HepG2 (cell line): ENCODE results near the gene TOX4. TPM values are rescaled to one million over a fixed set of nuclear protein-coding genes. Genes with fewer than 3 reads are reported as not detected.

Source experiments
- CHD2 ChIP-seq: IDR thresholded peaks from 2 replicates; pipeline ENCODE4 v1.6.1; 2011; ENCODE audit warnings: low read depth, low read length, improper control_type of control experiment
- ELK4 ChIP-seq: sonication (generic); formaldehyde crosslinking; IDR thresholded peaks from 2 replicates; pipeline ENCODE4 v1.9.0; 2021; ENCODE audit warnings: missing genetic modification reagents, borderline replicate concordance
- EZH2 ChIP-seq: conservative IDR thresholded peaks from 2 replicates; pipeline ENCODE4 v1.6.1; 2012; ENCODE audit warnings: mild to moderate bottlenecking, low read depth, low read length, moderate library complexity
- FOSL1 ChIP-seq: sonication (generic); formaldehyde crosslinking; IDR thresholded peaks from 2 replicates; pipeline ENCODE4 v1.9.0; 2021; ENCODE audit warnings: missing genetic modification reagents, borderline replicate concordance
- GATA4 ChIP-seq: sonication (generic); IDR thresholded peaks from 2 replicates; pipeline ENCODE4 v1.6.1; 2016; ENCODE audit warnings: antibody characterized with exemption, low read depth, borderline replicate concordance
- HNF4G ChIP-seq, 2 experiments: sonication (generic) in 1 of 2; formaldehyde crosslinking in 1 of 2; IDR thresholded peaks; 2 replicates each; pipeline versions ENCODE4 v1.4.0 to v1.6.1; 2011 to 2020; ENCODE audit warnings: borderline replicate concordance in 2 of 2, low read depth in 2 of 2, mild to moderate bottlenecking in 2 of 2, low read length in 1 of 2, missing genetic modification reagents in 1 of 2, moderate library complexity in 1 of 2
- HOXA5 ChIP-seq: sonication (generic); formaldehyde crosslinking; IDR thresholded peaks from 2 replicates; pipeline ENCODE4 v1.4.0; 2020; ENCODE audit warnings: missing genetic modification reagents
- MIER2 ChIP-seq: IDR thresholded peaks from 2 replicates; pipeline ENCODE4 v1.6.1; 2016; ENCODE audit warnings: missing biosample characterization, missing genetic modification reagents
- NR2F1 ChIP-seq, 2 experiments: fragments of 450-650 bp in 1 of 2; formaldehyde crosslinking in 1 of 2; IDR thresholded peaks; 2 replicates each; pipeline versions ENCODE4 v1.5.0 to v1.6.1; 2016 to 2020; ENCODE audit warnings: mild to moderate bottlenecking in 1 of 2, missing compliant biosample characterization in 1 of 2, missing genetic modification reagents in 1 of 2, moderate library complexity in 1 of 2
- SCMH1 ChIP-seq: sonication (generic); formaldehyde crosslinking; IDR thresholded peaks from 2 replicates; pipeline ENCODE4 v1.9.0; 2021; ENCODE audit warnings: missing genetic modification reagents, mild to moderate bottlenecking, borderline replicate concordance
- SETDB1 ChIP-seq: sonication (generic); formaldehyde crosslinking; IDR thresholded peaks from 2 replicates; pipeline ENCODE4 v1.5.1; 2020; ENCODE audit warnings: missing genetic modification reagents, mild to moderate bottlenecking, borderline replicate concordance
- SMARCC2 ChIP-seq: fragments of 450-650 bp; IDR thresholded peaks from 2 replicates; pipeline ENCODE4 v1.6.1; 2017; ENCODE audit warnings: antibody characterized with exemption, mild to moderate bottlenecking
- TAF1 ChIP-seq: sonication (generic); formaldehyde crosslinking; IDR thresholded peaks from 2 replicates; pipeline ENCODE4 v1.4.0; 2020; ENCODE audit warnings: missing genetic modification reagents
- TBP ChIP-seq: sonication (generic); formaldehyde crosslinking; IDR thresholded peaks from 2 replicates; pipeline ENCODE4 v1.5.0; 2020; ENCODE audit warnings: missing genetic modification reagents
- ZNF234 ChIP-seq: sonication (generic); formaldehyde crosslinking; conservative IDR thresholded peaks from 2 replicates; pipeline ENCODE4 v1.5.1; 2020; ENCODE audit warnings: mild to moderate bottlenecking, missing genetic modification reagents
- ZNF530 ChIP-seq: sonication (generic); formaldehyde crosslinking; IDR thresholded peaks from 2 replicates; pipeline ENCODE4 v1.5.0; 2020; ENCODE audit warnings: low read depth, mild to moderate bottlenecking, missing genetic modification reagents
- ZNF616 ChIP-seq: sonication (generic); formaldehyde crosslinking; IDR thresholded peaks from 2 replicates; pipeline ENCODE4 v1.5.0; 2020; ENCODE audit warnings: low read depth, mild to moderate bottlenecking, missing genetic modification reagents
- ZSCAN9 ChIP-seq: IDR thresholded peaks from 2 replicates; pipeline ENCODE4 v1.6.1; 2016; ENCODE audit warnings: borderline replicate concordance
- polyA plus RNA-seq, 8 experiments: library from polyadenylated mRNA; depleted of rRNA in 3 of 8; stranded (reverse) in 7 of 8; unstranded in 1 of 8; fragments of >200 nt; fragmentation: Illumina TruSeq in 4 of 8; extraction: Trizol in 4 of 8; gene quantifications; 2 replicates each; pipeline versions ENCODE4 v1.2.1 to v1.2.3, GENCODE V29; 2011 to 2016; ENCODE audit warnings: low read depth in 4 of 8, missing spikeins in 1 of 8, mixed read lengths in 1 of 8; ENCODE audit not compliant: insufficient read depth in 1 of 8
- total RNA-seq, 5 experiments: library from RNA; depleted of rRNA; stranded (reverse); fragments of >200 nt; fragmentation: Illumina TruSeq; extraction: Trizol; gene quantifications; 2 replicates each; pipeline ENCODE4 v1.2.3, GENCODE V29; 2016; ENCODE audit warnings: low read depth in 1 of 5
- TF ChIP-seq, protein P1 (sequence below): sonication (generic); formaldehyde crosslinking; IDR thresholded peaks from 2 replicates; pipeline ENCODE4 v1.9.0; 2022; ENCODE audit warnings: low read depth, missing genetic modification reagents
- TF ChIP-seq, protein P2 (sequence below): sonication (generic); formaldehyde crosslinking; IDR thresholded peaks from 2 replicates; pipeline ENCODE4 v1.4.0; 2020; ENCODE audit warnings: missing genetic modification reagents
- TF ChIP-seq, protein P3 (sequence below): sonication (generic); formaldehyde crosslinking; conservative IDR thresholded peaks from 2 replicates; pipeline ENCODE4 v1.8.0; 2022; ENCODE audit warnings: mild to moderate bottlenecking, moderate library complexity, missing genetic modification reagents

The TOX4 gene
- total and polyA plus RNA-seq, 2 of the 13 experiments (the other 11 are each of a cell fraction or from before 2014, with no cell fraction given) = 71.8 to 163 TPM

- TF ChIP-seq, protein P1, sequence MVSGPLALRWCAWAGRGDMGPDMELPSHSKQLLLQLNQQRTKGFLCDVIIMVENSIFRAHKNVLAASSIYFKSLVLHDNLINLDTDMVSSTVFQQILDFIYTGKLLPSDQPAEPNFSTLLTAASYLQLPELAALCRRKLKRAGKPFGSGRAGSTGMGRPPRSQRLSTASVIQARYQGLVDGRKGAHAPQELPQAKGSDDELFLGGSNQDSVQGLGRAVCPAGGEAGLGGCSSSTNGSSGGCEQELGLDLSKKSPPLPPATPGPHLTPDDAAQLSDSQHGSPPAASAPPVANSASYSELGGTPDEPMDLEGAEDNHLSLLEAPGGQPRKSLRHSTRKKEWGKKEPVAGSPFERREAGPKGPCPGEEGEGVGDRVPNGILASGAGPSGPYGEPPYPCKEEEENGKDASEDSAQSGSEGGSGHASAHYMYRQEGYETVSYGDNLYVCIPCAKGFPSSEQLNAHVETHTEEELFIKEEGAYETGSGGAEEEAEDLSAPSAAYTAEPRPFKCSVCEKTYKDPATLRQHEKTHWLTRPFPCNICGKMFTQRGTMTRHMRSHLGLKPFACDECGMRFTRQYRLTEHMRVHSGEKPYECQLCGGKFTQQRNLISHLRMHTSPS (CRISPR knock-in tag) = 0 out of 2 replicates have a peak, but pooled peaks have one; percentile 21
- TF ChIP-seq MIER2 (no peak), SMARCC2 (no peak), CHD2 (peak; percentile 57; the same call in 1 of the 2 replicates), ELK4 (CRISPR knock-in tag) (no peak), ZNF234 (CRISPR knock-in tag) (no peak), SETDB1 (CRISPR knock-in tag) (no peak), TAF1 (CRISPR knock-in tag) (peak; percentile 90), ZSCAN9 (CRISPR knock-in tag) (no peak; the same call in 1 of the 2 replicates), HOXA5 (CRISPR knock-in tag) (peak; percentile 39; the same call in 1 of the 2 replicates), EZH2 (no peak), FOSL1 (CRISPR knock-in tag) (no peak), NR2F1 (CRISPR knock-in tag; IDR thresholded peaks at IDR 0.05) (peak in 1 of 2 experiments; percentile 23; a peak in 2 of 4 replicates), GATA4 (peak; percentile 71; the same call in 1 of the 2 replicates), TBP (CRISPR knock-in tag) (no peak), HNF4G (IDR thresholded peaks at IDR 0.05; ENCODE audit: borderline replicate concordance, low read depth, low read length) (no peak; the same call in 1 of the 2 replicates), HNF4G (CRISPR knock-in tag; IDR thresholded peaks at IDR 0.05; ENCODE audit: borderline replicate concordance, low read depth) (0 out of 2 replicates have a peak, but pooled peaks have one; percentile 15), SCMH1 (no peak), ZNF530 (CRISPR knock-in tag) (no peak), ZNF616 (CRISPR knock-in tag) (no peak; the same call in 1 of the 2 replicates)
- TF ChIP-seq, protein P2, sequence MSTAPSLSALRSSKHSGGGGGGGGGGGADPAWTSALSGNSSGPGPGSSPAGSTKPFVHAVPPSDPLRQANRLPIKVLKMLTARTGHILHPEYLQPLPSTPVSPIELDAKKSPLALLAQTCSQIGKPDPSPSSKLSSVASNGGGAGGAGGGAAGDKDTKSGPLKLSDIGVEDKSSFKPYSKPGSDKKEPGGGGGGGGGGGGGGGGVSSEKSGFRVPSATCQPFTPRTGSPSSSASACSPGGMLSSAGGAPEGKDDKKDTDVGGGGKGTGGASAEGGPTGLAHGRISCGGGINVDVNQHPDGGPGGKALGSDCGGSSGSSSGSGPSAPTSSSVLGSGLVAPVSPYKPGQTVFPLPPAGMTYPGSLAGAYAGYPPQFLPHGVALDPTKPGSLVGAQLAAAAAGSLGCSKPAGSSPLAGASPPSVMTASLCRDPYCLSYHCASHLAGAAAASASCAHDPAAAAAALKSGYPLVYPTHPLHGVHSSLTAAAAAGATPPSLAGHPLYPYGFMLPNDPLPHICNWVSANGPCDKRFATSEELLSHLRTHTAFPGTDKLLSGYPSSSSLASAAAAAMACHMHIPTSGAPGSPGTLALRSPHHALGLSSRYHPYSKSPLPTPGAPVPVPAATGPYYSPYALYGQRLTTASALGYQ (CRISPR knock-in tag) = no peak
- TF ChIP-seq, protein P3, sequence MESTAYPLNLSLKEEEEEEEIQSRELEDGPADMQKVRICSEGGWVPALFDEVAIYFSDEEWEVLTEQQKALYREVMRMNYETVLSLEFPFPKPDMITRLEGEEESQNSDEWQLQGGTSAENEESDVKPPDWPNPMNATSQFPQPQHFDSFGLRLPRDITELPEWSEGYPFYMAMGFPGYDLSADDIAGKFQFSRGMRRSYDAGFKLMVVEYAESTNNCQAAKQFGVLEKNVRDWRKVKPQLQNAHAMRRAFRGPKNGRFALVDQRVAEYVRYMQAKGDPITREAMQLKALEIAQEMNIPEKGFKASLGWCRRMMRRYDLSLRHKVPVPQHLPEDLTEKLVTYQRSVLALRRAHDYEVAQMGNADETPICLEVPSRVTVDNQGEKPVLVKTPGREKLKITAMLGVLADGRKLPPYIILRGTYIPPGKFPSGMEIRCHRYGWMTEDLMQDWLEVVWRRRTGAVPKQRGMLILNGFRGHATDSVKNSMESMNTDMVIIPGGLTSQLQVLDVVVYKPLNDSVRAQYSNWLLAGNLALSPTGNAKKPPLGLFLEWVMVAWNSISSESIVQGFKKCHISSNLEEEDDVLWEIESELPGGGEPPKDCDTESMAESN = peak; percentile 91
These were observed 20.9 kb upstream of the TOX4 start, which contains the start of gene CHD8 (continued) for GRCh38 chr14:21455912-21456667.
